Lung (tissue), 12 donors: ENCODE results near the gene HTR1D. TPM values are rescaled to one million over a fixed set of nuclear protein-coding genes. Genes with fewer than 3 reads are reported as not detected.

Experiments used
- ATAC-seq: fragments of 200-7000 bp; cut with Tn5 transposase; one replicate; pipeline ENCODE4 v1.9.1; 2020; ENCODE audit warnings: moderate number of reproducible peaks; ENCODE audit not compliant: insufficient read depth, low FRiP score
- DNase-seq, 3 donors: peaks; one replicate each; pipeline ENCODE4 v3.0.0-alpha.2; 2013 to 2017
- H3K27ac ChIP-seq, 2 donors: one replicate each; pipeline ENCODE4 v1.5.1; 2013; ENCODE audit warnings: mild to moderate bottlenecking in 2 of 2, moderate library complexity in 2 of 2, control low read depth in 1 of 2, inconsistent platforms in 1 of 2, low read depth in 1 of 2, low read length in 1 of 2
- H3K27me3 ChIP-seq, 3 donors: one replicate each; pipeline ENCODE4 v1.5.1; 2013; ENCODE audit warnings: low read length in 2 of 3; ENCODE audit not compliant: control insufficient read depth in 3 of 3, insufficient read depth in 3 of 3
- H3K36me3 ChIP-seq, 4 donors: one replicate each; pipeline ENCODE4 v1.5.1; 2013; ENCODE audit warnings: low read length in 4 of 4, mild to moderate bottlenecking in 1 of 4, moderate library complexity in 1 of 4; ENCODE audit not compliant: control insufficient read depth in 4 of 4, insufficient read depth in 4 of 4
- H3K4me1 ChIP-seq, 5 donors: one replicate each; pipeline ENCODE4 v1.5.1; 2013; ENCODE audit warnings: low read length in 5 of 5, mild to moderate bottlenecking in 2 of 5, moderate library complexity in 1 of 5; ENCODE audit not compliant: control insufficient read depth in 5 of 5, insufficient read depth in 5 of 5
- H3K4me3 ChIP-seq: one replicate; pipeline ENCODE4 v1.5.1; 2013; ENCODE audit warnings: mild to moderate bottlenecking, control low read depth, moderate library complexity
- H3K9ac ChIP-seq, 2 donors: one replicate each; pipeline ENCODE4 v1.5.1; 2013; ENCODE audit warnings: low read length in 2 of 2, control low read depth in 1 of 2; ENCODE audit not compliant: insufficient read depth in 1 of 2
- H3K9me3 ChIP-seq, 4 donors: one replicate each; pipeline ENCODE4 v1.5.1; 2013; ENCODE audit warnings: low read length in 3 of 4, mild to moderate bottlenecking in 1 of 4, moderate library complexity in 1 of 4; ENCODE audit not compliant: control insufficient read depth in 4 of 4, insufficient read depth in 3 of 4
- CTCF ChIP-seq: IDR thresholded peaks from 2 replicates; pipeline ENCODE4 v1.5.1; 2012; ENCODE audit warnings: mild to moderate bottlenecking; ENCODE audit errors: control extremely low read depth, extremely low read depth
- WGBS, 2 donors: extraction: QIAGEN DNeasy Blood & Tissue Kit; methylation state at CpG; one replicate each; pipeline ENCODE4 v1.1.7; 2013; 5-methylcytosine and 5-hydroxymethylcytosine counted together
- polyA plus RNA-seq, 2 donors: library from polyadenylated mRNA; stranded (reverse); fragments of 200-250 nt; gene quantifications; one replicate each; pipeline ENCODE4 v1.2.1, GENCODE V29; 2013
- total RNA-seq, 2 donors: library from RNA; depleted of rRNA in 1 of 2; stranded (reverse); fragments of >200 nt in 1 of 2; gene quantifications; one replicate each; pipeline ENCODE4 v1.2.1, GENCODE V29; 2014 to 2021
- donor health status: control.
- donor health status: control.
- donor health status: Bipolar disorder and iron deficiency.
- donor health status: healthy.
- donor health status: DM: yes; HTN: yes; CAD: no.

HTR1D gene
- total and polyA plus RNA-seq, 4 donors: 0.18 to 0.30 (median 0.25) TPM; not detected in 1

GRCh38 chr1:23222331-23222730 is 5.0 kb upstream of the HTR1D start:
- TF ChIP-seq CTCF: no peak
- Histone ChIP-seq H3K9ac (no peak overlapping the region), H3K9me3 (no peaks in the 10 kb centered on the region), H3K27ac (no peak overlapping the region), H3K4me3 (no peak overlapping the region), H3K4me1 (peaks cover 0 to 8% (median 4%) of the 10 kb centered on the region in 5 donors), H3K27me3 (peaks cover 0 to 24% (median 14%) of the 10 kb centered on the region in 3 donors), H3K36me3 (no peaks in the 10 kb centered on the region)
- WGBS, 2 donors: 90 to 93% methylated on average over 2 of the region's 2 CpGs
- ATAC-seq (no peak), DNase-seq (no peak)

GRCh38 chr1:23221107-23221506 is 3.8 kb upstream of the HTR1D start:
- Histone ChIP-seq H3K36me3 (no peaks in the 10 kb centered on the region), H3K9ac (no peak overlapping the region), H3K4me1 (peaks cover 3 to 15% (median 4%) of the 10 kb centered on the region in 5 donors), H3K9me3 (no peaks in the 10 kb centered on the region), H3K27ac (no peak overlapping the region), H3K27me3 (peaks cover 0 to 28% (median 19%) of the 10 kb centered on the region in 3 donors), H3K4me3 (no peak overlapping the region)
- no peak for DNase-seq
- TF ChIP-seq CTCF: no peak
- WGBS, 2 donors: 75 to 79% methylated on average over 2 of the region's 2 CpGs
- ATAC-seq: no peak

DNA sequence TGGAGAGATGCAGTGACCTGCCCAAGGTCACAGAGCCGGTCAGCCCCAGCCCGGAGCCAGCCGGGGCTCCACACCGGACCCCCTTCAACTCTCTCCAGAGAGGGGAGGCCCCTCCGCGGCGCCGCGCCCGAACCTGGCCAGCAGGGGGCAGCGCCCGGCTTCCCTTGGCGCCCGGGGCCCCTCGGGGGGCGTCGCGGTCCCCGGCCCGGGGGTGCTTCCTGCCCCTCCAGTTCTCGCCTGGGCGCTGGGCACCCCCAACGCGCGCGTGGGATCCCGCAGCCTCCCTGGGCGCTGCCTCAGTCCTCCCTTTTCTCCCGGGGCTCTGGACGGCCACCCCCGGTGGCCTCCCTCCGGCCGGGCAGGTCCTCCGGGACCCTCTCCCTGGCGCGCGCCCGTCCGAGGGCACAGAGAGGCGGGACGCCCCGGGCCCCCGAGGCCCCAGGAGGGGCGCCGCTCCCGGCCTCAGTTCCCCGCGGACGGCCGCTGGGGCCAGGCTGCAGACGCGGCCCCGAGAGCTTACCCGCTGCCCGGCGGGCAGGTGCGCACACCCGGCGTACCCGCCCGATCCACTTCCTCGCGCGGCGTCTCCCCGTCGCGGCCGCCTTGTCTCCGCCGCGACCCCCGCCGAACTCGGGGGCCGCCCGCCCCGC is 406 bp downstream of the HTR1D start:
- no peak for ATAC-seq
- Histone ChIP-seq H3K4me1 (peaks cover 0 to 7% (median 3%) of the 10 kb centered on the region in 5 donors), H3K4me3 (peak overlapping the region; percentile 27), H3K27ac (no peak overlapping the region), H3K9me3 (no peaks in the 10 kb centered on the region), H3K9ac (no peak overlapping the region), H3K27me3 (peaks cover 0 to 33% (median 29%) of the 10 kb centered on the region in 3 donors), H3K36me3 (no peaks in the 10 kb centered on the region)
- DNase-seq: no peak
- TF ChIP-seq CTCF: no peak
- 1% methylated on average over 28 to 78 of the region's 78 CpGs for WGBS, 2 donors
